Glomerular endothelial cell (primary cell): ENCODE data around the gene ZNF284. TPM values are rescaled to one million over a fixed set of nuclear protein-coding genes. Genes with fewer than 3 reads are reported as not detected.
"Not testable (repeated sequence)": the region's sequence is repeated elsewhere in the genome, so short reads cannot be mapped to it uniquely, and the experiment has no call there.

Experiments used
- DNase-seq: peaks from one replicate; pipeline ENCODE4 v3.0.0-alpha.2; 2011; ENCODE audit warnings: low read depth, low spot score; ENCODE audit errors: extremely low read depth
- total RNA-seq: library from RNA; depleted of rRNA; stranded (reverse); fragments of >200 nt; gene quantifications from 2 replicates; pipeline ENCODE4 v1.2.3, GENCODE V29; 2015

Gene ZNF284
- total RNA-seq, 1 donor from 2014 or later, result 1.9 TPM

DNA sequence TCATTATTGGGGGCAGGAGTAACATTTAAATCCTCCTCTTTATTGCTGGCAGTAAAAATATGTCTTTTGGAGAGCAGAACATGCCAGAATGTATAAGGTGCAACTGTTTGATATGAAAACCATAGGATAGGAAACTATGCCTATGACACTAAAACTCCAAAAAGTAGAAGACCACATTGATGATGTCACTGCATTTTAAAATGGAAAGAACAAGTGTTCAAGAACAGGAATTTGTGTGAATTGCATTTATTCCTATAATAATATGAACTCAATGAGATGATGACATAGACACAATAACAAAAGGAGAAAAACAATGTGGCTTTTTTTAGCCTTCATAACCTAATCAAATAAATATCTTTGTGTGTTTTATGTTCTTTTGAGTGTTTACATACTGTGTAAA, 37.5 kb downstream of the ZNF284 start:
- no peak for DNase-seq

GRCh38 chr19:44111910-44112463, 40.0 kb downstream of the ZNF284 start:
- DNase-seq, result no peak

- DNase-seq, result no peak
These were observed 40.8 kb downstream of the ZNF284 start for GRCh38 chr19:44112802-44113137.

GRCh38 chr19:44113138-44113783, 41.3 kb downstream of the ZNF284 start, which contains the start of gene ZNF225:
Gene ZNF225 (plus strand): TSS chr19:44113399. CDS start chr19:44115828, 2,429 bp downstream.
- DNase-seq, result peak; percentile 93

DNA sequence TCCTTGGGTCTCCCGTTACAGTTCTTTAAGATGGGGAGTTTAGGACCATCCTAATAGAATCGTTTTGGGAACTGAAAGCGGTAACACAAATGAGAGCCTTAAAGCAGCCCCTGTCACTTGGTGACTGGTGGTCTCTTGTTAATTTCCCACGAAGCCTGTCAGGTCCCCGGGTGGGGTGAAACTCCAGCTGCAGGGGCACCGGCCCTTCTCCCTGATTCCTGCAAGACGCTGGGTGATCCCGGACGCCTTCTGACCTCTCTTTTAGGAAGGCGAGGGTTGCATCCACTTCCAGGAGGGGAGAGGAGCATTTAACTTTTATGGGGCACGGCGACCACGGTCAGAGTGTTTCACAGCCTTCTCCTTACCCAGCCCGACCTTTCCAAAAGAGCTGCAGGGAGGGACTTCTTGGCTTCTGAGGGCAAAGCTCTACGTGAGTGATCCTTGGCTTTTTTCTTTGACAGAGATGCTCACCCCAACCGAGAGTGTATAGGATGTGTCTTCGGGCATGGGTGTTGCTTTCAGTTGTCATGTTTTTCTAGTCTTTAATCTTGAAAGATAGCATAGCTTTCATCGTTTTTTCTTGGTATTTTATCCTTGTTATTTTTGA, 41.9 kb downstream of the ZNF284 start:
- DNase-seq, result no peak

DNA sequence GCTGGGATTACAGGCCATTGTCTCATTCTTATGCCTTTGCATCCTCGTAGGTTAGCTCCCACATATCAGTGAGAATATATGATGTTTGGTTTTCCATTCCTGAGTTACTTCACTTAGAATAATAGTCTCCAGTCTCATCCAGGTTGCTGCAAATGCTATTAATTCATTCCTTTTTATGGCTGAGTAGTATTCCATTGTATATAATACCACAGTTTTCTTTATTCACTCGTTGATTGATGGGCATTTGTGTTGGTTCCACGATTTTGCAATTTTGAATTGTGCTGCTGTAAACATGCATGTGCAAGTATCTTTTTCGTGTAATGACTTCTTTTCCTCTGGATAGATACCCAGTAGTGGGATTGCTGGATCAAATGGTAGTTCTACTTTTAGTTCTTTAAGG, 49.2 kb downstream of the ZNF284 start:
- not testable (repeated sequence) for DNase-seq

- no peak for DNase-seq
These were observed 60.0 kb downstream of the ZNF284 start for GRCh38 chr19:44131955-44132354.

Other genes with a start within 250 kb of the ZNF284 start
- 3.5 and 6.3 TPM in 2 replicates for gene ZNF283, start 244.8 kb upstream of the ZNF284 start, total RNA-seq
- 0.93 and 2.4 TPM in 2 replicates for gene ZNF404, start 188.2 kb upstream of the ZNF284 start, total RNA-seq
- 8.0 and 10.2 TPM in 2 replicates for gene ZNF45, start 136.9 kb upstream of the ZNF284 start, total RNA-seq
- 4.1 and 5.1 TPM in 2 replicates for gene ZNF221, start 120.9 kb upstream of the ZNF284 start, total RNA-seq
- gene ZNF155, start 88.0 kb upstream of the ZNF284 start, total RNA-seq, result 4.5 and 6.1 TPM in 2 replicates
- 1.3 and 2.9 TPM in 2 replicates for gene ZNF230, start 69.2 kb upstream of the ZNF284 start, total RNA-seq
- gene ZNF222, start 46.8 kb upstream of the ZNF284 start, total RNA-seq, result 2.9 and 3.2 TPM in 2 replicates
- 3.9 and 7.2 TPM in 2 replicates for gene ZNF223, start 20.1 kb upstream of the ZNF284 start, total RNA-seq
- 11.4 and 15.3 TPM in 2 replicates for gene ZNF224, start 22.2 kb downstream of the ZNF284 start, total RNA-seq
- gene ZNF225, start 41.2 kb downstream of the ZNF284 start, total RNA-seq, result 2.4 and 3.2 TPM in 2 replicates
- gene ZNF234, start 69.4 kb downstream of the ZNF284 start, total RNA-seq, result 3.6 and 5.3 TPM in 2 replicates
- gene ZNF226, start 92.9 kb downstream of the ZNF284 start, total RNA-seq, result 10.8 and 22.4 TPM in 2 replicates
- gene ZNF227, start 140.4 kb downstream of the ZNF284 start, total RNA-seq, result 8.5 and 13.5 TPM in 2 replicates
- gene ZNF233, start 187.7 kb downstream of the ZNF284 start, total RNA-seq, result 1.4 and 3.2 TPM in 2 replicates
- 2.7 and 3.6 TPM in 2 replicates for gene ZNF235, start 232.9 kb downstream of the ZNF284 start, total RNA-seq